Ovary (tissue), 9 donors: ENCODE measurements around the gene TRAM2. TPM values are rescaled to one million over a fixed set of nuclear protein-coding genes. Genes with fewer than 3 reads are reported as not detected.

Experiments used
- DNase-seq, 5 donors: peaks; one replicate each; pipeline ENCODE4 v3.0.0-alpha.2; 2019 to 2020
- H3K27ac ChIP-seq, 2 donors: fragments of 200-600 bp; one replicate each; pipeline versions ENCODE4 v1.5.1 to v1.8.0; 2019 to 2022
- H3K27me3 ChIP-seq: fragments of 200-600 bp; one replicate; pipeline ENCODE4 v1.8.0; 2022
- H3K36me3 ChIP-seq: fragments of 200-600 bp; sonication (generic); one replicate; pipeline ENCODE4 v1.5.1; 2019
- H3K4me1 ChIP-seq: one replicate; pipeline ENCODE4 v1.8.1; 2013; ENCODE audit warnings: mild to moderate bottlenecking, moderate library complexity; ENCODE audit not compliant: insufficient read depth
- H3K4me3 ChIP-seq: fragments of 200-600 bp; sonication (generic); one replicate; pipeline ENCODE4 v1.5.1; 2017
- H3K9me3 ChIP-seq, 2 donors: fragments of 200-600 bp in 1 of 2; sonication (generic) in 1 of 2; one replicate each; pipeline versions ENCODE4 v1.5.1 to v1.8.1; 2013 to 2019; ENCODE audit warnings: mild to moderate bottlenecking in 1 of 2, moderate library complexity in 1 of 2
- EP300 ChIP-seq: sonication (generic); formaldehyde crosslinking; IDR thresholded peaks from one replicate; pipeline ENCODE4 v1.6.1; 2017; ENCODE audit warnings: antibody characterized with exemption
- POLR2A ChIP-seq: fragments of 450-650 bp; IDR thresholded peaks from one replicate; pipeline ENCODE4 v1.6.1; 2017; ENCODE audit warnings: antibody characterized with exemption, mild to moderate bottlenecking, moderate library complexity
- WGBS, 3 donors: extraction: QIAGEN DNeasy Blood & Tissue Kit in 1 of 3; methylation state at CpG; one replicate each; pipeline versions ENCODE4 v1.1.5 to v1.1.7; 2013 to 2017; 5-methylcytosine and 5-hydroxymethylcytosine counted together
- intact Hi-C, 4 donors: fragments of 100-400 bp; cut with DNase I; formaldehyde crosslinking; loops; one replicate each; pipeline versions ENCODE4 v1.11.0 to v1.15.1; 2022 to 2023
- polyA plus RNA-seq, 2 donors: library from polyadenylated mRNA; stranded (reverse); fragments of 200-250 nt in 1 of 2; fragments of 350-450 nt in 1 of 2; fragmentation: Illumina TruSeq in 1 of 2; extraction: RNeasy Lipid Tissue Mini Kit (QIAGEN cat#74804) in 1 of 2; gene quantifications; one replicate each; pipeline ENCODE4 v1.2.3, GENCODE V29; 2013 to 2014
- total RNA-seq, 7 donors: library from RNA; depleted of rRNA in 2 of 7; stranded (reverse); fragments of >200 nt in 2 of 7; fragmentation: NEBNext Ultra II Directional in 3 of 7; extraction: Animal tissue kit (Norgen Biotek cat#: 25700) in 3 of 7; gene quantifications; one replicate each; pipeline versions ENCODE4 v1.1.0 to v1.2.4, GENCODE V29; 2016 to 2023
- TF ChIP-seq, protein P1 (sequence below), 3 donors: fragments of 450-650 bp in 2 of 3; fragments of 200-600 bp in 1 of 3; IDR thresholded peaks; one replicate each; pipeline versions ENCODE4 v1.5.1 to v1.8.0; 2016 to 2022; ENCODE audit warnings: antibody characterized with exemption in 3 of 3, mild to moderate bottlenecking in 1 of 3
- donor health status: DM: no; HTN: no; CAD: no; lungs with moderate emphysema.
- donor health status: DM: no; HTN: no; CAD: no.
- donor health status: Bipolar disorder and iron deficiency.
- donor health status: DM: yes; HTN: yes; CAD: no.
- donor health status: DM: no; HTN: no; CAD: no.
- donor health status: DM: yes; HTN: yes; CAD: no.

Gene TRAM2
- total and polyA plus RNA-seq, 9 donors = 7.7 to 36.9 (median 22.0) TPM

DNA sequence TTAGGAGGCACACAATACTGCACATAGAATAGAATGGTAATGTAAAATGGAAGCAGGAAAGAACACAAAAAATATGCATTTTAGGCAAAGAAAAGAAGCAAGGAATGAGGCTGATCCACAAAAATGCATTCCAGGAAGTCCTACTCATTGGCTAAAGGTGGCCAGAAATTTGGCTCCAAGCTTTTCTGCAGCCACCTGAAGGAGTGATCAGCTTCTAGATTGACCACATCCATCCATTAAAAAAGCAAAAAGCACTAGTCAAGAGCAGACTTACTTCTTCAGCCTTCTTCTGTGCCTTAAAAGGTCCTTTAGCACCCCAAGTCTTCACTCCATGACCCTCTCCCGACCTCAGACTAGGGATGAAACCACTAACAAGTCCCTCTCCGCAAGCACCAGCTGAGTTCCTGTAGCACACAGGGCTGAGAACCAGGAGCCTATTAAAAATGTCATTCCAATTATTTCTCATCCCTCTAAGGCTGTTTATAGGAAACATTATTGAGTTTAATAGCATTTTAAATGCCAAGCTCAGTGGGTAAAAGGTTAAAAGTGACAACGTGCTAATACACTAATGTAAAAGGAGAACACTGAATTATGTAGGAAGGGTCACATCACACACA is 36.5 kb downstream of the TRAM2 start:
- TF ChIP-seq EP300 (no peak), POLR2A (no peak)
- TF ChIP-seq, protein P1, sequence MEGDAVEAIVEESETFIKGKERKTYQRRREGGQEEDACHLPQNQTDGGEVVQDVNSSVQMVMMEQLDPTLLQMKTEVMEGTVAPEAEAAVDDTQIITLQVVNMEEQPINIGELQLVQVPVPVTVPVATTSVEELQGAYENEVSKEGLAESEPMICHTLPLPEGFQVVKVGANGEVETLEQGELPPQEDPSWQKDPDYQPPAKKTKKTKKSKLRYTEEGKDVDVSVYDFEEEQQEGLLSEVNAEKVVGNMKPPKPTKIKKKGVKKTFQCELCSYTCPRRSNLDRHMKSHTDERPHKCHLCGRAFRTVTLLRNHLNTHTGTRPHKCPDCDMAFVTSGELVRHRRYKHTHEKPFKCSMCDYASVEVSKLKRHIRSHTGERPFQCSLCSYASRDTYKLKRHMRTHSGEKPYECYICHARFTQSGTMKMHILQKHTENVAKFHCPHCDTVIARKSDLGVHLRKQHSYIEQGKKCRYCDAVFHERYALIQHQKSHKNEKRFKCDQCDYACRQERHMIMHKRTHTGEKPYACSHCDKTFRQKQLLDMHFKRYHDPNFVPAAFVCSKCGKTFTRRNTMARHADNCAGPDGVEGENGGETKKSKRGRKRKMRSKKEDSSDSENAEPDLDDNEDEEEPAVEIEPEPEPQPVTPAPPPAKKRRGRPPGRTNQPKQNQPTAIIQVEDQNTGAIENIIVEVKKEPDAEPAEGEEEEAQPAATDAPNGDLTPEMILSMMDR (IDR thresholded peaks at IDR 0.05) = no peak
- Histone ChIP-seq H3K4me1 (peaks cover 38% of the 10 kb centered on the region), H3K27ac (no peak overlapping the region), H3K36me3 (no peaks in the 10 kb centered on the region), H3K27me3 (no peaks in the 10 kb centered on the region), H3K9me3 (no peaks in the 10 kb centered on the region), H3K4me3 (no peak overlapping the region)
- intact Hi-C loops = no loop called here
- WGBS, 3 donors = 28 to 58% (median 32%) methylated on average over 3 of the region's 3 CpGs
- DNase-seq = no peak

DNA sequence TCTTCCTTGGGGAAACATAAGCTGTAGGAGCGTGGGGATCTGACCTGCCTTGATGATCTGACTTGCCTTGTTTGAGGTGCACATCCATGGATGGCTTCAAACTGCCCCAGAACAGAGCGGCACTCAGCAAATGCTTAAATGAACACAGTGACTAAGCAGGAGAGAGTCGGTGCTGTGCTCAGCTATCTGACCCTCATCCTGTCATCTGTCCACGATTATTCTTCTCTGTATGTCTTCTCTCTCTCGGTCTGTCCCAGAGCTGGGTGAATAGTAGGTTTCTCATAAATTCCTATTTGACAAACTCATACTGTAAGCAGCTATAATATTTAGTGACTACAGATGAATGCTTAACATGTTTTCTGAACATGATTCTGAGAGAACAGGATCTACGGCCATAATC is 37.3 kb downstream of the TRAM2 start:
- H3K9me3 ChIP-seq = no peaks in the 10 kb centered on the region
- no peaks in the 10 kb centered on the region for H3K27me3 ChIP-seq
- no peak for TF ChIP-seq EP300
- TF ChIP-seq, protein P1 (IDR thresholded peaks at IDR 0.05) = no peak
- no peak for TF ChIP-seq POLR2A
- 51 to 71% (median 59%) methylated on average over 6 of the region's 6 CpGs for WGBS, 3 donors
- no peak overlapping the region for H3K27ac ChIP-seq
- no peak overlapping the region for H3K4me3 ChIP-seq
- no peak for DNase-seq
- intact Hi-C loops = no loop called here
- no peaks in the 10 kb centered on the region for H3K36me3 ChIP-seq
- H3K4me1 ChIP-seq = peaks cover 33% of the 10 kb centered on the region

DNA sequence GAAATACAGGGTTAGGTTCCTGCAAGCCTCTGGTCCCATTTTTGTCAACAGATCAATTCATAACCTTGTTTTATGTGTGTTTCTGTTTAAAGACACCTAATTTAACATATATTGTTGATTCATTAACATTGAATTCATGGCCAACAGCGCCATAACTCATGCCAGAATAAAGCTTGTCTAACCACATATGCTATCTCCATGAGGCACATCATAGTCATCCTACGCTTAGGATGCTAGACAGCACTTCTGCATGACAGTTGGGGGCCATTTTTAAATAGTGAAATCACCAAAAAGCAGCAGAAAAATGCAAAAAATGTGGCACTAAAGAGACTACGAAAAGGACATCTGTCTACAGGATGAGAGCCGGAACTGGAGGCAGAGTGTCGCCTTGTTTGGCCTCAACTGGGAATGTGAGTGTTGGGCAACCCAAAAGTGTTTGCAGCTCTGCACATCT is 37.9 kb downstream of the TRAM2 start:
- intact Hi-C loops = no loop called here
- H3K27ac ChIP-seq = no peak overlapping the region
- no peak for TF ChIP-seq EP300
- no peak for TF ChIP-seq POLR2A
- TF ChIP-seq, protein P1 (IDR thresholded peaks at IDR 0.05) = no peak
- H3K9me3 ChIP-seq = no peaks in the 10 kb centered on the region
- DNase-seq = no peak
- no peaks in the 10 kb centered on the region for H3K36me3 ChIP-seq
- peaks cover 28% of the 10 kb centered on the region for H3K4me1 ChIP-seq
- 87 to 94% (median 88%) methylated on average over 5 of the region's 5 CpGs for WGBS, 3 donors
- H3K4me3 ChIP-seq = no peak overlapping the region
- H3K27me3 ChIP-seq = no peaks in the 10 kb centered on the region

DNA sequence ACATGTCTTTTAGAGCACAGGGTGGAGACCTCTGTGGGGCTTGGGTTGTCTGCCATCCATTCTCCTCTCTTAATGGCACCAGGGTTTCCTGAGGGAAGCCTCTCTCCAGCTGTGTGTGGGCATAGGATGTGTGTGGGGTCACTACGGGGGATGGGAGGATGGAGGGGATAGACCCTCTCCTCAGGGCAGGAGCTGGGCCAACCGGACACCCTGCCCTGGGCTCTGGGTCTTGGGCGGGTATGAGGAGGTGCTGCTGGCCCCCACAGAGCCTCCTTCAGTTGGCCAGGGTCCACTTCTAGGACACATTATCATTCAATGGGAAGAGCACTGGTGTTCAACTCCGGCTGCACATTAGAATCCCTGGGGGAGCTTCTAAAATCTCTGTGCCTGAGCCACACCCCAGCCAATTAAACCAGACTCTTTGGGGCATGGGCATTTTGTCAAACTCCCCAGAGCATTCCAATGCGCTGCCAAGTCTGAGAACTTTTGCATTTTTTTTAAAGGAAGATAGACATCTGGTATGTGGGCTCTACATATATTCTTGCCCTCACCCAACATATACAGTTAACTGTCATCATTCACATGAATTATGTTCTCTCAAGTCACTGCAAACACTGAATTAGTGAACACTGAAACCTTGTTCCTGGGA is 38.5 kb downstream of the TRAM2 start:
- Histone ChIP-seq H3K27me3 (no peaks in the 10 kb centered on the region), H3K4me1 (peaks cover 25% of the 10 kb centered on the region), H3K4me3 (no peak overlapping the region), H3K9me3 (no peaks in the 10 kb centered on the region), H3K27ac (no peak overlapping the region), H3K36me3 (no peaks in the 10 kb centered on the region)
- DNase-seq = no peak
- 90 to 93% (median 93%) methylated on average over 5 of the region's 5 CpGs for WGBS, 3 donors
- intact Hi-C loops = no loop called here
- TF ChIP-seq, protein P1 (IDR thresholded peaks at IDR 0.05) = no peak
- TF ChIP-seq POLR2A (no peak), EP300 (no peak)
